ENCODE data around the gene FUOM. TPM values are rescaled to one million over a fixed set of nuclear protein-coding genes. Genes with fewer than 3 reads are reported as not detected.
A peak's percentile ranks its signal among the peaks of the same experiment; 100 is the strongest.
"Not testable (repeated sequence)": the region's sequence is repeated elsewhere in the genome, so short reads cannot be mapped to it uniquely, and the experiment has no call there.

FUOM gene
- total RNA-seq, 6 donors from 2014 or later = 15.4 to 37.5 (median 26.0) TPM

GRCh38 chr10:133388973-133389818, 31.4 kb upstream of the FUOM start:
- Histone ChIP-seq H3K27me3 (no peaks in the 10 kb centered on the region), H3K36me3 (peaks cover 0 to 13% (median 4%) of the 10 kb centered on the region in 4 donors), H3K4me1 (peaks cover 0 to 7% (median 5%) of the 10 kb centered on the region in 4 donors), H3K4me3 (peak overlapping the region in 3 of 4 donors; percentile 12 to 26 (median 25)), H3K27ac (peak overlapping the region in 3 of 4 donors; percentile 35 to 67 (median 56)), H3K9me3 (no peaks in the 10 kb centered on the region)
- TF ChIP-seq POLR2AphosphoS5 (IDR thresholded peaks at IDR 0.05) = no peak
- no peak for TF ChIP-seq EP300 (IDR thresholded peaks at IDR 0.05)
- TF ChIP-seq POLR2A (IDR thresholded peaks at IDR 0.05) = peak in 1 of 4 donors; percentile 9
- TF ChIP-seq CTCF (IDR thresholded peaks at IDR 0.05) = no peak
- 80 to 94% methylated on average over 22 to 39 of the region's 39 CpGs for WGBS, 2 donors
- DNase-seq (peak in 1 of 2 donors; percentile 87), ATAC-seq (ENCODE audit: low FRiP score in 2 of 2) (no peak)

DNA sequence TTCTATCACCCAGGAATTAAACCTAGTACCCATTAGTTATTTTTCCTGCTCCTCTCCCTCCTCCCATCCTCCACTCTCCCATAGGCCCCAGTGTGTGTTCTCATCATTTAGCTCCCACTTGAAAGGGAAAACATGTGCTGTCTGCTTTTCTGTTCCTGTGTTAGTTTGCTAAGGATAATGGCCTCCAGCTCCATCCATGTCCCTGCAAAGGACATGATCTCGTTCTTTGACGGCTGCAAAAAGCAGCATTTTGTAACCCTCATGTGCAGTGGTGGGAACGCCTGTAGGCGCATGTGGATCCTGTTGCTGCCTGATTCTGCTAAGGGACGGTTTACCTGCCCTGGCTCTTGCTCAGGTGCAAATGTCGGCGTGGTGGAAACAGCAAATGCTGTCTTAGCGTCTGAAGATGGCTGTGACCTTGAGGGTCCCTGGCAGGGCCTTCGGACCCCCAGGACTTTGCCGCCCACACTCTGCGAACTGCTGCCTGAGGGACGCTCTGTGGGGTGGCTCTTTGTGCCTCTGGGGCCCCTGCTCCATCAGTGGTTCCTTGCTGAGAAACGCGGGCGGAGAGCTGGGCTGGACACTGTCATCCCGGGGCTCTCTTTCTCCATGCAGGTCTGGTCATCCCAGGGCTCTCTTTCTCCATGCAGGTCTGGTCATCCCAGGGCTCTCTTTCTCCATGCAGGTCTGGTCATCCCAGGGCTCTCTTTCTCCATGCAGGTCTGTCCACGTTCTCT, 30.6 kb upstream of the FUOM start:
- Histone ChIP-seq H3K27me3 (no peaks in the 10 kb centered on the region), H3K4me1 (peaks cover 0 to 3% (median 2%) of the 10 kb centered on the region in 4 donors), H3K9me3 (no peaks in the 10 kb centered on the region), H3K4me3 (no peak overlapping the region), H3K36me3 (peaks cover 0 to 20% (median 6%) of the 10 kb centered on the region in 4 donors), H3K27ac (peak overlapping the region in 1 of 4 donors; percentile 67)
- TF ChIP-seq POLR2AphosphoS5 (IDR thresholded peaks at IDR 0.05) (no peak), EP300 (IDR thresholded peaks at IDR 0.05) (no peak), POLR2A (IDR thresholded peaks at IDR 0.05) (no peak), CTCF (IDR thresholded peaks at IDR 0.05) (no peak)
- 87 to 89% methylated on average over 17 of the region's 17 CpGs for WGBS, 2 donors
- DNase-seq = no peak
- ATAC-seq (ENCODE audit: low FRiP score in 2 of 2) = no peak

DNA sequence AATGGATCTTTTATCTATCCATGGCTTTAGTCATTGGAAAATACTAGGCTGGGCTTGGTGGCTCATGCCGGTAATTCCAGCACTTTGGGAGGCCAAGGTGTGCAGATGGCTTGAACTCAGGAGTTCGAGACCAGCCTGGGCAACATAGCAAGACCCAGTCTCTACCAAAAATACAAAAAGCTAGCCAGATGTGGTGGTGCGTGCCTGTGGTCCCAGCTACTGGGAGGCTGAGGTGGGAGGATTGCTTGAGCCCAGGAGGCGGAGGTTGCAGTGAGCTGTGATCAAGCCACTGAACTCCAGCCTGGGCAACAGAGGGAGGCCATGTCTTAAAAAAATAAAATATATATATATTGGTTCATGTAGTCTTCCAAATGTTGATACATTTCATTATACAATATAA, 29.1 kb upstream of the FUOM start:
- not testable (repeated sequence) for H3K27ac ChIP-seq; H3K4me3 ChIP-seq; ATAC-seq (ENCODE audit: low FRiP score in 2 of 2); H3K4me1 ChIP-seq; H3K27me3 ChIP-seq; DNase-seq; H3K9me3 ChIP-seq
- 95 to 96% methylated on average over 4 of the region's 4 CpGs for WGBS, 2 donors
- H3K36me3 ChIP-seq = peaks cover 0 to 20% (median 6%) of the 10 kb centered on the region in 4 donors

DNA sequence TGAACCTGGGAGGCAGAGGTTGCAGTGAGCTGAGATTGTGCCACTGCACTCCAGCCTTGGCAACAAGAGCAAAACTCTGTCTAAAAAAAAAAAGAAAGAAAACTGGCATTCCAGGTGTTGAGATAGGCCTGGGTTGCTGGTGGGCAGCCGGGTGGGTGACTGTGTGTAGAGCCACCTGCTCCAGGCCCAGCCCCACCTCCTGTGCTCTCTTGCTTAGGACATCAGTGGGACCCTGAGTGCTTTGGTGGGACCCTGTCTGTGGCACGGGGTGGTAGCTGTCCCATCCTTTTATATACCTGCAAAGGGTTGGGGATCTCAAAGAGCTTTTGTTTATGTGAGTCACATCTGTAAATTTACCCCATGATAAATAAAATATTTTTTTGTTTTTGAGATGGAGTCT, 27.4 kb upstream of the FUOM start:
- Histone ChIP-seq H3K4me1 (peaks cover 0 to 1% (median under 1%) of the 10 kb centered on the region in 4 donors), H3K27ac (no peak overlapping the region)

More for the DNA sequence above, 27.4 kb upstream of the FUOM start:
- Histone ChIP-seq H3K27me3 (no peaks in the 10 kb centered on the region), H3K9me3 (no peaks in the 10 kb centered on the region), H3K4me3 (no peak overlapping the region), H3K36me3 (peaks cover 0 to 20% (median 3%) of the 10 kb centered on the region in 4 donors)
- no peak for TF ChIP-seq POLR2A (IDR thresholded peaks at IDR 0.05)
- TF ChIP-seq CTCF (IDR thresholded peaks at IDR 0.05) = no peak
- no peak for TF ChIP-seq POLR2AphosphoS5 (IDR thresholded peaks at IDR 0.05)
- no peak for TF ChIP-seq EP300 (IDR thresholded peaks at IDR 0.05)
- WGBS, 2 donors = 85 to 94% methylated on average over 2 of the region's 2 CpGs
- DNase-seq = no peak
- no peak for ATAC-seq (ENCODE audit: low FRiP score in 2 of 2)

Data from upper lobe of left lung (tissue), 6 donors.